Muscle layer of duodenum (tissue), 2 donors: ENCODE measurements around the gene DMD.

Experiments used
- H3K27ac ChIP-seq: one replicate; pipeline ENCODE4 v1.7.0; 2013; ENCODE audit warnings: mild to moderate bottlenecking, low read length
- H3K27me3 ChIP-seq: one replicate; pipeline ENCODE4 v1.7.0; 2013; ENCODE audit warnings: low read depth, mild to moderate bottlenecking, control low read depth, low read length
- H3K36me3 ChIP-seq, 2 donors: one replicate each; pipeline ENCODE4 v1.7.0; 2013; ENCODE audit warnings: low read length in 2 of 2, control low read depth in 1 of 2, mild to moderate bottlenecking in 1 of 2; ENCODE audit not compliant: insufficient read depth in 2 of 2, control insufficient read depth in 1 of 2
- H3K4me1 ChIP-seq, 2 donors: one replicate each; pipeline ENCODE4 v1.7.0; 2013; ENCODE audit warnings: low read length in 2 of 2, mild to moderate bottlenecking in 2 of 2, control low read depth in 1 of 2, moderate library complexity in 1 of 2; ENCODE audit not compliant: insufficient read depth in 2 of 2, control insufficient read depth in 1 of 2
- H3K4me3 ChIP-seq, 2 donors: one replicate each; pipeline ENCODE4 v1.7.0; 2013; ENCODE audit warnings: low read length in 2 of 2, low read depth in 1 of 2, mild to moderate bottlenecking in 1 of 2
- H3K9me3 ChIP-seq, 2 donors: one replicate each; pipeline ENCODE4 v1.7.0; 2013; ENCODE audit warnings: low read length in 2 of 2, control low read depth in 1 of 2, mild to moderate bottlenecking in 1 of 2; ENCODE audit not compliant: control insufficient read depth in 1 of 2
- donor health status: healthy.

DMD gene

DNA sequence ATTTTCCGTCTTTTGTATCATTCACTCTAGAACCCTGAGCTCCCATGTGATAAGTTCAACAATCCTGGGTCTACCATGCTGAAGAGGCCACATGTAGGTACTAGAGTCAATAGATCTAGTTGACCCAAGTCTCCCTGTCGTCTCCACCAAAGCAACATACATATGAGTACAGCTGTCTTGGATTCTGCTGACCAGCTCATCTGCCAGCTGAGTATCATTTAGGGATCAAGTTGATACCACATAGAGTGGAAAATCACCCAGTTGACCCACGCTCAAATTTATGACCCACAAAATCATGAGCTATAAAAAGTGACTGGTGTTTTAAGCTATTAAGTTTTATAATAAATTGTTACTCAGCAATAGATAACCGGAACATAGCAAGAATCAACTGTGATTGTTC, 61.8 kb downstream of the DMD start:
- no peaks in the 10 kb centered on the region for H3K27me3 ChIP-seq
- H3K27ac ChIP-seq, result no peak overlapping the region
- H3K4me1 ChIP-seq, result no peaks in the 10 kb centered on the region
- no peak overlapping the region for H3K4me3 ChIP-seq
- no peaks in the 10 kb centered on the region for H3K9me3 ChIP-seq
- H3K36me3 ChIP-seq, result no peaks in the 10 kb centered on the region

DNA sequence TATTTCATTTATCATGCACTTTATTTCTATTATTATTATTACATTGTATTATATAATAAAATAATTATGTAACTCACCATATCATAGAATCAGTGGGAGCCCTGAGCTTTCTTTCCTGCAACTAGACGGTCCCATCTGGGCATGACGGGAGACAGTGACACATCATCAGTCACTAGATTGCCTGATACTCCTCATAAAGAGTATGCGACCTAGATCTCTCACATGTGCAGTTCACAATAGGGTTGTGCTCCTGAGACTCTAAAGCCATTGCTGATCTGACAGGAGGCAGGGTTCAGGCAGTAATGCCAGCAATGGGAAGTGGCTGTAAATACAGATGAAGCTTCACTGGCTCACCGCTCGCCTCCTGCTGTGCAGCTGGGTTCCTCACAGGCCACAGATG, 62.3 kb downstream of the DMD start:
- Histone ChIP-seq H3K4me1 (no peaks in the 10 kb centered on the region), H3K36me3 (no peaks in the 10 kb centered on the region), H3K4me3 (no peak overlapping the region), H3K27me3 (no peaks in the 10 kb centered on the region), H3K27ac (no peak overlapping the region), H3K9me3 (no peaks in the 10 kb centered on the region)

DNA sequence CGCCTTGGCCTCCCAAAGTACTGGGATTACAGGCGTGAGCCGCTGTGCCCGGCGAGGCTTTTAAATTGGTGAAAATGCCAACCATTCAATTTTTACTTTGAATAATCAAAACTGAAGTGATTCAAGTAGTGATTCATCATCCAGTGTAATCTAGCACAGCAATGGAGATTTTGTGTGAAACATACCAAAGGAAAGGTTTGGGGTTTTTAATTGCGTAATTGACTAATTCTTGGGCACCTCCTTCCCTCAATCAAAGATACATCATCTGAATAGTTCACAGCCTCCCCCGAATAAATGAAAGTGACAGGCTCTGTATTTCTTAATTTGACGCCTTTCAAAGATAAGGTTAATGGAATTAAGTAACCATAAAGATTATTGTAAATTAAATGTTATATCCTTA, 69.0 kb downstream of the DMD start:
- H3K27ac ChIP-seq, result no peak overlapping the region
- no peak overlapping the region for H3K4me3 ChIP-seq
- no peaks in the 10 kb centered on the region for H3K9me3 ChIP-seq
- no peaks in the 10 kb centered on the region for H3K4me1 ChIP-seq
- H3K36me3 ChIP-seq, result no peaks in the 10 kb centered on the region
- H3K27me3 ChIP-seq, result no peaks in the 10 kb centered on the region

- Histone ChIP-seq H3K27me3 (no peaks in the 10 kb centered on the region), H3K4me1 (no peaks in the 10 kb centered on the region), H3K4me3 (no peak overlapping the region), H3K27ac (no peak overlapping the region), H3K9me3 (no peaks in the 10 kb centered on the region), H3K36me3 (no peaks in the 10 kb centered on the region)
These were observed 72.6 kb downstream of the DMD start for GRCh38 chrX:33138677-33139249.

- no peak overlapping the region for H3K27ac ChIP-seq
- no peaks in the 10 kb centered on the region for H3K4me1 ChIP-seq
- no peaks in the 10 kb centered on the region for H3K27me3 ChIP-seq
- H3K4me3 ChIP-seq, result no peak overlapping the region
- no peaks in the 10 kb centered on the region for H3K36me3 ChIP-seq
- H3K9me3 ChIP-seq, result no peaks in the 10 kb centered on the region
These were observed 77.2 kb downstream of the DMD start for GRCh38 chrX:33134164-33134563.

DNA sequence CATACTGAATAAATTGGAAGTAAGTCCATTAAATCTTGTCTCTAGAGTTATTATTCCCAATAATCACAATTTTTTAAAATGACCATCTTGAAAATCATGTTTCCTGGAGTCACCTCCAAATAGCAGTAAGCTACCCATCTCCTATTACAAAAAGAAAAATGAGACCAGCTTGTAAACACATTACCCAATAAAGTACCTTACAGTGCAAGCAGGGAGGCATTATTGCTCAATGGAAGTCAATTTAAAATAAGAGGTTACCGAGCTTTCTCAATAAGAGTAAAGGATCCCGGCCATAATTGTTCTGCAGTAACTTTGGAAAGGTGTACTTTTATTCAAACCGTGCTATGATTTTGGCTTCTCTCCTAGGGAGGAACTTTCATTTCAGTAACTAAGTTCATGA, 78.0 kb downstream of the DMD start:
- Histone ChIP-seq H3K9me3 (no peaks in the 10 kb centered on the region), H3K4me1 (peaks cover 0 to under 1% of the 10 kb centered on the region in 2 donors), H3K4me3 (no peak overlapping the region), H3K27ac (no peak overlapping the region), H3K36me3 (no peaks in the 10 kb centered on the region), H3K27me3 (no peaks in the 10 kb centered on the region)

- peaks cover 0 to 4% of the 10 kb centered on the region in 2 donors for H3K4me1 ChIP-seq
- H3K27me3 ChIP-seq, result no peaks in the 10 kb centered on the region
- H3K27ac ChIP-seq, result no peak overlapping the region
- no peaks in the 10 kb centered on the region for H3K36me3 ChIP-seq
- H3K4me3 ChIP-seq, result no peak overlapping the region
- no peaks in the 10 kb centered on the region for H3K9me3 ChIP-seq
These were observed 78.8 kb downstream of the DMD start for GRCh38 chrX:33132569-33132968.

DNA sequence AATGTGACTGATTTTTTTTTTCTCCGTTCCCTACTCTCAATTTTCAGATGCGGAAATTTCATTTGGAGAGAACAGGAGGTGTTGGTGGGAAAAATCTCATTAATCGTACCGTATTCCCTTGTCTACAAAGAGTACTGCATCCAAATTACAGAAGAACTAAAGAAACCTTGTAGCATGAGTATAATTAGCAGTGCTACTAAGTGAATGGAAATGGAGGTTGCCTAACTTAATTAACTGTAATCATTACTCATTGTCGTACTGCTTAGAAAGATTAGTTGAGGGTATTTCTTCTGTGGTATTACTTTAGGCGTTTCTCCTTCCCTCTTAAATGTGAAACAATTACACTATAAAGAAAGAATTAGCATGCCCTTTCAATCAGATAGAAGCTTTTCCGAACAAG, 81.7 kb downstream of the DMD start:
- Histone ChIP-seq H3K27ac (no peak overlapping the region), H3K36me3 (no peaks in the 10 kb centered on the region), H3K27me3 (no peaks in the 10 kb centered on the region), H3K9me3 (no peaks in the 10 kb centered on the region), H3K4me1 (peaks cover 0 to 4% of the 10 kb centered on the region in 2 donors), H3K4me3 (no peak overlapping the region)

DNA sequence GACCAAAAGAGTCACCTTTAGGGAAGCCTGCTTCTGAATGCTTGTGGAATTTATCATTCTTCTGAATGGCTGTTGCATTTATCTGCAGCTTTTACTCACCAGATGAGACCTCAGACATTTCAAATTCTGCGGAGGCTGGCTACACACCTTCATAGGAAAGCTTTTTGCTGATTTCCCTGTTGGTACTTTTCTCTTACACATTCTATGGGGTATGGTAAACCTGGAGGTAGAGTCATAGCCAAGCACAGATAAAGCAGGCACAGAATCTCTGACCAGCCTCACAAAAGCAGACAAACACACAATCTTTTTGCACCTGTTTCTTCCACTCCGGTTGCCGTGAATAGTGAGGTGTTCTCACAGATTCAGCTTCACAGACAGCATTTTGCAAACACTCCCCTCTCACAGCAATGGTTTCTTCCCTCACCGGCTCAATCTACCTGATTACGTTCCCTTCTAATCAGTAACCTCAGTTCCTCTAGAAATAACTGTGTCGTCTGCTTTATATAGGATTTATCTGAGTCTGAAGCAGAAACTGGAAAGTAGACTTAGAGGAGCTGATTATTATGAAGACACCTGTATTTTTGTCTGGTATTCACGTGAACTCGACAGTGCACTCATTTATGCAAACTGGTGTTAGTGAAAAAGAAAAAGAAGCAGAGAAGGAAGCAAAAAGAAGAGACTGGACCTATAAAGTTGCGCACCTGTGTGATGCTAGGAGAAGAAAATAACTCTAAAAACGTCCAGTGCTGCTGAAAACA, 83.1 kb downstream of the DMD start:
- H3K4me3 ChIP-seq, result no peak overlapping the region
- no peaks in the 10 kb centered on the region for H3K9me3 ChIP-seq
- no peak overlapping the region for H3K27ac ChIP-seq
- peaks cover 0 to 4% of the 10 kb centered on the region in 2 donors for H3K4me1 ChIP-seq
- no peaks in the 10 kb centered on the region for H3K27me3 ChIP-seq
- H3K36me3 ChIP-seq, result no peaks in the 10 kb centered on the region

- H3K4me3 ChIP-seq, result no peak overlapping the region
- H3K4me1 ChIP-seq, result peaks cover 0 to 4% of the 10 kb centered on the region in 2 donors
- H3K27ac ChIP-seq, result no peak overlapping the region
- no peaks in the 10 kb centered on the region for H3K9me3 ChIP-seq
- no peaks in the 10 kb centered on the region for H3K27me3 ChIP-seq
- no peaks in the 10 kb centered on the region for H3K36me3 ChIP-seq
These were observed 84.9 kb downstream of the DMD start for GRCh38 chrX:33126469-33126868.

GRCh38 chrX:33109858-33110257, 101.5 kb downstream of the DMD start:
- no peaks in the 10 kb centered on the region for H3K4me1 ChIP-seq
- no peaks in the 10 kb centered on the region for H3K36me3 ChIP-seq
- H3K27me3 ChIP-seq, result no peaks in the 10 kb centered on the region
- no peak overlapping the region for H3K4me3 ChIP-seq
- H3K27ac ChIP-seq, result no peak overlapping the region
- no peaks in the 10 kb centered on the region for H3K9me3 ChIP-seq

DNA sequence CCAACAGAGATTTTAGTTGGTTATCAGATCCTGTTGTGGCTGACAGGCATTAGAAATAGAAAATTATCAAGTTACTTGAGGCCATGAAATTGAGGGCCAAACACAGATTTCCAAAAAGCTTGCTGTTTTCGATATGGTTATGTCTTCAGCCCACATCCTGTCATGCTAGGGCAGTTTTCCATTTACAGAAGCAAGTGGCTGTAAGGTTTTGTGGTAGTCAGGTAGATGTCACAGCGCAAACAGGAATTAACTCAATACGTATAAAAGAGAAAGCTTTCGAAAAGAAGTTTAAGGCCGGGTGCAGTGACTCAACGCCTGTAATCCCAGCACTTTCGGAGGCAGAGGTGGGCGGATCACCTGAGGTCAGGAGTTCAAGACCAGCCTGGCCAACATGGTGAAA, 104.6 kb downstream of the DMD start:
- Histone ChIP-seq H3K27me3 (no peaks in the 10 kb centered on the region), H3K4me1 (no peaks in the 10 kb centered on the region)

More for the DNA sequence above, 104.6 kb downstream of the DMD start:
- Histone ChIP-seq H3K27ac (no peak overlapping the region), H3K9me3 (no peaks in the 10 kb centered on the region), H3K4me3 (no peak overlapping the region), H3K36me3 (no peaks in the 10 kb centered on the region)
